GM12878 (cell line): Measurements from ENCODE around the gene ABHD2. TPM values are rescaled to one million over a fixed set of nuclear protein-coding genes. Genes with fewer than 3 reads are reported as not detected.

Experiments
- ATAC-seq: fragments of 200-7000 bp; cut with Tn5 transposase; 3 replicates; pipeline ENCODE4 v1.9.1; 2020; ENCODE audit warnings: mild to moderate bottlenecking, moderate library complexity
- BruUV-seq: library from RNA; stranded (reverse); fragments of 400-500 nt; replicated peaks from 2 replicates; lab custom pipeline; 2021; lab: Mats Ljungman, UMichigan
- CTCF ChIA-PET: fragments of 300-600 bp; sonication (Branson Sonifier 250); formaldehyde crosslinking; extraction: SDS; loops from one replicate; lab custom pipeline; 2021; ENCODE audit warnings: inconsistent platforms; lab: Yijun Ruan, JAX
- POLR2A ChIA-PET: fragments of 350-600 bp; formaldehyde crosslinking; extraction: SDS; loops from one replicate; lab custom pipeline; 2021; ENCODE audit warnings: inconsistent platforms; lab: Charles Lee
- RAD21 ChIA-PET: fragments of 300-600 bp; sonication (Branson Sonifier 250); formaldehyde crosslinking; loops from one replicate; lab custom pipeline; 2023; ENCODE audit warnings: antibody characterized with exemption; ENCODE audit not compliant: unreplicated experiment; lab: Charles Lee
- SMC1A ChIA-PET: fragments of 300-600 bp; sonication (Branson Sonifier 250); formaldehyde crosslinking; loops from one replicate; lab custom pipeline; 2023; ENCODE audit not compliant: unreplicated experiment, uncharacterized antibody; lab: Charles Lee
- DNase-seq: peaks from one replicate; pipeline ENCODE4 v3.0.0-alpha.2; 2011; ENCODE audit warnings: low read depth, low spot score
- FAIRE-seq: peaks from 3 replicates; lab custom pipeline; 2011; peaks lifted over from hg19 to GRCh38; lab: Jason Lieb, UNC
- H2AFZ ChIP-seq: 2 replicates; pipeline ENCODE4 v1.6.0; 2011; ENCODE audit warnings: low read depth, low read length, control low read depth; ENCODE audit not compliant: control insufficient read depth
- H3K27ac ChIP-seq: 2 replicates; pipeline ENCODE4 v1.5.1; 2011; ENCODE audit warnings: control low read depth; ENCODE audit not compliant: control insufficient read depth, insufficient read depth
- H3K27me3 ChIP-seq, 2 experiments: replicated peaks in 1 of 2; 2 replicates each; pipeline versions ENCODE4 v1.6.0 to v1.6.1; 2011; ENCODE audit warnings: low read length in 1 of 2; ENCODE audit not compliant: control insufficient read depth in 2 of 2, insufficient read depth in 2 of 2
- H3K36me3 ChIP-seq, 2 experiments: 2 replicates each; pipeline ENCODE4 v1.5.1; 2011; ENCODE audit warnings: low read length in 1 of 2; ENCODE audit not compliant: control insufficient read depth in 2 of 2, insufficient read depth in 2 of 2
- H3K4me1 ChIP-seq: 2 replicates; pipeline ENCODE4 v1.6.1; 2011; ENCODE audit warnings: mild to moderate bottlenecking, low read length, moderate library complexity, mixed read lengths; ENCODE audit not compliant: control insufficient read depth, insufficient read depth
- H3K4me2 ChIP-seq: 2 replicates; pipeline ENCODE4 v1.6.0; 2011; ENCODE audit warnings: control low read depth; ENCODE audit not compliant: control insufficient read depth, insufficient read depth
- H3K4me3 ChIP-seq: fragments of 200-600 bp; sonication (generic); 2 replicates; pipeline ENCODE4 v1.5.1; 2016
- H3K79me2 ChIP-seq: 2 replicates; pipeline ENCODE4 v1.6.0; 2011; ENCODE audit warnings: low read length; ENCODE audit not compliant: control insufficient read depth, insufficient read depth
- H3K9ac ChIP-seq: 2 replicates; pipeline ENCODE4 v1.8.0; 2011; ENCODE audit warnings: low read length, control low read depth, mixed read lengths; ENCODE audit not compliant: control insufficient read depth, insufficient read depth
- H3K9me3 ChIP-seq: replicated peaks from 3 replicates; pipeline ENCODE4 v1.5.1; 2011; ENCODE audit warnings: mild to moderate bottlenecking, low read length; ENCODE audit not compliant: control insufficient read depth, insufficient read depth
- H4K20me1 ChIP-seq: 2 replicates; pipeline ENCODE4 v1.6.0; 2011; ENCODE audit not compliant: control insufficient read depth, insufficient read depth
- BACH1 ChIP-seq: fragments of 450-650 bp; IDR thresholded peaks from 2 replicates; pipeline ENCODE4 v1.6.1; 2017; ENCODE audit warnings: mild to moderate bottlenecking, borderline replicate concordance
- BHLHE40 ChIP-seq, 2 experiments: fragments of 450-650 bp in 1 of 2; IDR thresholded peaks; 2 replicates each; pipeline ENCODE4 v1.6.1; 2011 to 2017; ENCODE audit warnings: low read depth in 2 of 2, borderline replicate concordance in 1 of 2, improper control_type of control experiment in 1 of 2, low read length in 1 of 2, mild to moderate bottlenecking in 1 of 2
- EGR1 ChIP-seq, 2 experiments: IDR thresholded peaks; 1 replicate in 1 of 2; 2 replicates in 1 of 2; pipeline ENCODE4 v1.6.1; 2011 to 2012; ENCODE audit warnings: low read depth in 2 of 2, low read length in 2 of 2, borderline replicate concordance in 1 of 2, mild to moderate bottlenecking in 1 of 2, moderate library complexity in 1 of 2
- KAT2A ChIP-seq: conservative IDR thresholded peaks from 2 replicates; pipeline ENCODE4 v1.6.1; 2011; ENCODE audit warnings: low read depth, low read length; ENCODE audit not compliant: control insufficient read depth
- MXI1 ChIP-seq: fragments of 150-350 bp; IDR thresholded peaks from 2 replicates; pipeline ENCODE4 v1.6.1; 2011; ENCODE audit warnings: low read depth, mild to moderate bottlenecking, inconsistent platforms, low read length, improper control_type of control experiment
- RB1 ChIP-seq: fragments of 450-650 bp; formaldehyde crosslinking; IDR thresholded peaks from 2 replicates; pipeline ENCODE4 v1.6.1; 2017; ENCODE audit warnings: mild to moderate bottlenecking, borderline replicate concordance
- RELA ChIP-seq: fragments of 450-650 bp; IDR thresholded peaks from 2 replicates; pipeline ENCODE4 v1.8.0; 2014; ENCODE audit warnings: borderline replicate concordance; ENCODE audit not compliant: partially characterized antibody
- SMAD1 ChIP-seq: fragments of 450-650 bp; IDR thresholded peaks from 2 replicates; pipeline ENCODE4 v1.6.1; 2018; ENCODE audit warnings: mild to moderate bottlenecking, low read depth; ENCODE audit not compliant: partially characterized antibody
- SP1 ChIP-seq: IDR thresholded peaks from one replicate; pipeline ENCODE4 v1.6.1; 2011; ENCODE audit warnings: low read depth, low read length
- ZNF274 ChIP-seq: IDR thresholded peaks from one replicate; pipeline ENCODE4 v1.8.0; 2011; ENCODE audit not compliant: insufficient read length, insufficient read depth
- WGBS: methylation state at CpG from one replicate; pipeline ENCODE4 v1.1.6; 2016; ENCODE audit warnings: low lambda C conversion rate; ENCODE audit not compliant: insufficient replicate concordance, insufficient coverage; ENCODE audit errors: missing lambda C conversion rate; 5-methylcytosine and 5-hydroxymethylcytosine counted together
- in situ Hi-C: fragments of 300-500 bp; cut with MboI; formaldehyde crosslinking; loops from 9 replicates; pipeline ENCODE4 v1.14.3; 2018; ENCODE audit warnings: mixed read lengths
- intact Hi-C: fragments of 100-400 bp; cut with micrococcal nuclease; formaldehyde crosslinking; loops from one replicate; pipeline ENCODE4 v1.14.2; 2022; ENCODE audit not compliant: unreplicated experiment
- polyA plus RNA-seq, 11 experiments: library from polyadenylated mRNA; depleted of rRNA in 4 of 11; unstranded in 6 of 11; stranded (reverse) in 5 of 11; fragments of >200 nt; fragmentation: Nextera tagmentation in 4 of 11; fragmentation: Illumina TruSeq in 1 of 11; extraction: Ambion mirVana in 4 of 11; extraction: Trizol in 1 of 11; gene quantifications; 1 replicate in 1 of 11; 2 replicates in 10 of 11; pipeline versions ENCODE4 v1.2.1 to v1.2.3, GENCODE V29; 2011 to 2016; ENCODE audit warnings: inconsistent platforms in 2 of 11, missing spikeins in 2 of 11, low read depth in 1 of 11
- total RNA-seq, 4 experiments: library from RNA; depleted of rRNA in 3 of 4; stranded (reverse); fragments of >200 nt in 3 of 4; fragmentation: Illumina TruSeq in 1 of 4; extraction: Trizol in 1 of 4; gene quantifications; 2 replicates each; pipeline versions ENCODE4 v1.2.1 to v1.2.3, GENCODE V29; 2013 to 2021
- TF ChIP-seq, protein P1 (sequence below): fragments of 450-650 bp; IDR thresholded peaks from 2 replicates; pipeline ENCODE4 v1.6.1; 2017; ENCODE audit warnings: mild to moderate bottlenecking

Gene ABHD2
- total and polyA plus RNA-seq, 10 of the 15 experiments (the other 5 are each of a cell fraction or from before 2014, with no cell fraction given) = 1.2 to 33.6 (median 20.4) TPM

DNA sequence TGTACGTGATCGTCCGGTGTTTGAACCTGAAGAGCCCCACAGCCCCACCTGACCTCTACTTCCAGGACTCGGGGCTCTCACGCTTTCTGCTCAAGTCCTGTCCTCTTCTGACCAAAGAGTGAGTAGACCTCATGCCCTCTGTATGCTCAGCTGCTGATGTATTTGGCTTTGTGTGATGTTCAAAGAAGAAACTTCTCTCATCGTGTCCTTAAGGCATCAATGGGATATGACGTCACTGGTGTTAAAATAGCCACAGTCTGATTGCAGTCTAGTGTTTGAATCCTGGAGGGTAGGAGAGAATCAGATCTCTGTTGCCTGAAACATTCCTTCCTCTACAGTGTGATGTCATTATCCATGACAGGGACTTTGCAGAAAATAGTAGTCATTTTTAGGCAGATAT lies 28.1 kb downstream of the ABHD2 start:
- RAD21 ChIA-PET = interaction anchor here (1.3 kb wide), 1 partner anchor 13 kb away, joined by 3 read pairs; no protein-coding TSS in a partner anchor
- intact Hi-C loops = no loop called here
- Histone ChIP-seq H3K79me2 (no peaks in the 10 kb centered on the region), H3K4me3 (no peak overlapping the region), H3K4me2 (no peak overlapping the region), H3K4me1 (peaks cover 8% of the 10 kb centered on the region; the same call in 1 of the 2 replicates), H3K27ac (no peak overlapping the region), H3K9ac (no peak overlapping the region), H3K9me3 (no peaks in the 10 kb centered on the region), H3K36me3 (peaks cover 5 to 12% of the 10 kb centered on the region in 2 experiments; a peak in 3 of 4 replicates), H4K20me1 (no peaks in the 10 kb centered on the region), H3K27me3 (no peaks in the 10 kb centered on the region), H2AFZ (no peak overlapping the region)
- in situ Hi-C loops = no loop called here
- over 99% methylated on average over 7 of the region's 7 CpGs for WGBS
- BruUV-seq = no TSS peak
- no peak for DNase-seq
- ATAC-seq = no peak
- SMC1A ChIA-PET = interaction anchor here (0.6 kb wide), 1 partner anchor 101 kb away, joined by 3 read pairs; no protein-coding TSS in a partner anchor
- POLR2A ChIA-PET = no interaction called here
- FAIRE-seq = no peak
- CTCF ChIA-PET = interaction anchor here (0.6 to 6.2 kb wide), 5 partner anchors 14 to 661 kb away, joined by 3 to 43 read pairs (median 5); no protein-coding TSS in a partner anchor
- no peak for TF ChIP-seq SMAD1

DNA sequence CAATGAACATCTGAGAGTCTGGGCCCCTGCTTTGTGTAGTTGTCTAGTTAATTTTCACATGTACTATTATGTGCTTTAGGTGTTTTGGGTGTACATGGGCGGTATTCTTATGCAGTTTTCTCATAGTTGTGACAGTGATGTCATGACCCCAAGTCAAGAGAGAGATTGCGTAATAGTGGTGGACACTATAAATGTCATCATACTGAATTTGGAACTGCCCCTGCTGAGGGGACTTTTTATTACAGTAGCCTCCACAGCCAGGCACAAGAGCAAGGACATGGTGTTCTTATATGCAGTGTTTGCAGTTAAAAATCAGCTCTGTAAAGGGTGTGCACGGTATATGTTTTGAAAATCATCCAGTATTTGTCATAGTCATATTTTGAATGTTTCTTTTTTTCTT lies 29.5 kb downstream of the ABHD2 start:
- H2AFZ ChIP-seq = no peak overlapping the region
- no peaks in the 10 kb centered on the region for H3K9me3 ChIP-seq
- ChIA-PET CTCF (interaction anchor here (1.0 to 6.2 kb wide), 3 partner anchors 13 to 60 kb away, joined by 4 to 43 read pairs (median 8); no protein-coding TSS in a partner anchor), SMC1A (interaction anchor here (1.2 kb wide), 1 partner anchor 21 kb away, joined by 3 read pairs; no protein-coding TSS in a partner anchor), POLR2A (interaction anchor here (1.1 to 1.2 kb wide), 2 partner anchors 20 to 30 kb away, joined by 3 read pairs; partner anchors contain the start of gene ABHD2), RAD21 (interaction anchor here (0.8 kb wide), 1 partner anchor 12 kb away, joined by 3 read pairs; no protein-coding TSS in a partner anchor)
- FAIRE-seq = no peak
- no TSS peak for BruUV-seq
- H3K4me3 ChIP-seq = no peak overlapping the region
- no peak overlapping the region for H3K9ac ChIP-seq
- peaks cover 8 to 12% of the 10 kb centered on the region in 2 experiments; a peak in 3 of 4 replicates for H3K36me3 ChIP-seq
- peaks cover 4% of the 10 kb centered on the region; the same call in 1 of the 2 replicates for H3K4me1 ChIP-seq
- H3K27ac ChIP-seq = no peak overlapping the region
- H3K4me2 ChIP-seq = no peak overlapping the region
- TF ChIP-seq SP1 (no peak), EGR1 (IDR thresholded peaks at IDR 0.05; ENCODE audit: borderline replicate concordance in 1 of 2, low read depth in 2 of 2, low read length in 2 of 2) (no peak), RB1 (no peak), KAT2A (no peak), MXI1 (no peak), BACH1 (no peak), BHLHE40 (IDR thresholded peaks at IDR 0.05; ENCODE audit: borderline replicate concordance in 1 of 2, low read depth in 2 of 2, low read length in 1 of 2) (no peak), RELA (no peak), ZNF274 (no peak)
- TF ChIP-seq, protein P1, sequence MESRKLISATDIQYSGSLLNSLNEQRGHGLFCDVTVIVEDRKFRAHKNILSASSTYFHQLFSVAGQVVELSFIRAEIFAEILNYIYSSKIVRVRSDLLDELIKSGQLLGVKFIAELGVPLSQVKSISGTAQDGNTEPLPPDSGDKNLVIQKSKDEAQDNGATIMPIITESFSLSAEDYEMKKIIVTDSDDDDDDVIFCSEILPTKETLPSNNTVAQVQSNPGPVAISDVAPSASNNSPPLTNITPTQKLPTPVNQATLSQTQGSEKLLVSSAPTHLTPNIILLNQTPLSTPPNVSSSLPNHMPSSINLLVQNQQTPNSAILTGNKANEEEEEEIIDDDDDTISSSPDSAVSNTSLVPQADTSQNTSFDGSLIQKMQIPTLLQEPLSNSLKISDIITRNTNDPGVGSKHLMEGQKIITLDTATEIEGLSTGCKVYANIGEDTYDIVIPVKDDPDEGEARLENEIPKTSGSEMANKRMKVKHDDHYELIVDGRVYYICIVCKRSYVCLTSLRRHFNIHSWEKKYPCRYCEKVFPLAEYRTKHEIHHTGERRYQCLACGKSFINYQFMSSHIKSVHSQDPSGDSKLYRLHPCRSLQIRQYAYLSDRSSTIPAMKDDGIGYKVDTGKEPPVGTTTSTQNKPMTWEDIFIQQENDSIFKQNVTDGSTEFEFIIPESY = no peak
- H4K20me1 ChIP-seq = no peaks in the 10 kb centered on the region
- no peak for ATAC-seq
- H3K79me2 ChIP-seq = no peaks in the 10 kb centered on the region
- in situ Hi-C loops (no loop called here), intact Hi-C loops (no loop called here)
- 100% methylated on average over 3 of the region's 3 CpGs for WGBS
- no peaks in the 10 kb centered on the region for H3K27me3 ChIP-seq
- no peak for DNase-seq
